GM23338 (cell line): ENCODE results near the gene CAMSAP2.

Experiments
- EZH2 ChIP-seq: fragments of 200-600 bp; sonication (generic); IDR thresholded peaks from one replicate; pipeline ENCODE4 v1.8.0; 2017; ENCODE audit warnings: antibody characterized with exemption, mild to moderate bottlenecking, low read depth; ENCODE audit not compliant: unreplicated experiment
- EZH2phosphoT487 ChIP-seq: fragments of 200-600 bp; sonication (generic); IDR thresholded peaks from one replicate; pipeline ENCODE4 v1.8.1; 2018; ENCODE audit warnings: antibody characterized with exemption; ENCODE audit not compliant: unreplicated experiment
- JUNB ChIP-seq: IDR thresholded peaks from one replicate; pipeline ENCODE4 v1.6.1; 2016; ENCODE audit warnings: antibody characterized with exemption; ENCODE audit not compliant: unreplicated experiment
- POLR2AphosphoS5 ChIP-seq: IDR thresholded peaks from 2 replicates; pipeline ENCODE4 v1.6.1; 2016; ENCODE audit warnings: antibody characterized with exemption, low read depth
- ZNF331 ChIP-seq: fragments of 250-450 bp; sonication (Bioruptor Pico); IDR thresholded peaks from 2 replicates; pipeline ENCODE4 v1.5.0; 2020; ENCODE audit warnings: low read depth, mild to moderate bottlenecking, moderate library complexity
- TF ChIP-seq, protein P1 (sequence below): IDR thresholded peaks from one replicate; pipeline ENCODE4 v1.6.1; 2018; ENCODE audit warnings: antibody characterized with exemption; ENCODE audit not compliant: unreplicated experiment
- TF ChIP-seq, protein P2 (sequence below), 2 experiments: fragments of 200-600 bp in 1 of 2; sonication (generic) in 1 of 2; conservative IDR thresholded peaks; 2 replicates each; pipeline versions ENCODE4 v1.5.1 to v1.6.1; 2016 to 2017; ENCODE audit warnings: antibody characterized with exemption in 2 of 2, low read depth in 2 of 2, mild to moderate bottlenecking in 2 of 2, moderate library complexity in 1 of 2

- TF ChIP-seq JUNB: no peak
- TF ChIP-seq EZH2: no peak
- TF ChIP-seq, protein P1, sequence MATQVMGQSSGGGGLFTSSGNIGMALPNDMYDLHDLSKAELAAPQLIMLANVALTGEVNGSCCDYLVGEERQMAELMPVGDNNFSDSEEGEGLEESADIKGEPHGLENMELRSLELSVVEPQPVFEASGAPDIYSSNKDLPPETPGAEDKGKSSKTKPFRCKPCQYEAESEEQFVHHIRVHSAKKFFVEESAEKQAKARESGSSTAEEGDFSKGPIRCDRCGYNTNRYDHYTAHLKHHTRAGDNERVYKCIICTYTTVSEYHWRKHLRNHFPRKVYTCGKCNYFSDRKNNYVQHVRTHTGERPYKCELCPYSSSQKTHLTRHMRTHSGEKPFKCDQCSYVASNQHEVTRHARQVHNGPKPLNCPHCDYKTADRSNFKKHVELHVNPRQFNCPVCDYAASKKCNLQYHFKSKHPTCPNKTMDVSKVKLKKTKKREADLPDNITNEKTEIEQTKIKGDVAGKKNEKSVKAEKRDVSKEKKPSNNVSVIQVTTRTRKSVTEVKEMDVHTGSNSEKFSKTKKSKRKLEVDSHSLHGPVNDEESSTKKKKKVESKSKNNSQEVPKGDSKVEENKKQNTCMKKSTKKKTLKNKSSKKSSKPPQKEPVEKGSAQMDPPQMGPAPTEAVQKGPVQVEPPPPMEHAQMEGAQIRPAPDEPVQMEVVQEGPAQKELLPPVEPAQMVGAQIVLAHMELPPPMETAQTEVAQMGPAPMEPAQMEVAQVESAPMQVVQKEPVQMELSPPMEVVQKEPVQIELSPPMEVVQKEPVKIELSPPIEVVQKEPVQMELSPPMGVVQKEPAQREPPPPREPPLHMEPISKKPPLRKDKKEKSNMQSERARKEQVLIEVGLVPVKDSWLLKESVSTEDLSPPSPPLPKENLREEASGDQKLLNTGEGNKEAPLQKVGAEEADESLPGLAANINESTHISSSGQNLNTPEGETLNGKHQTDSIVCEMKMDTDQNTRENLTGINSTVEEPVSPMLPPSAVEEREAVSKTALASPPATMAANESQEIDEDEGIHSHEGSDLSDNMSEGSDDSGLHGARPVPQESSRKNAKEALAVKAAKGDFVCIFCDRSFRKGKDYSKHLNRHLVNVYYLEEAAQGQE: no peak
- TF ChIP-seq, protein P2, sequence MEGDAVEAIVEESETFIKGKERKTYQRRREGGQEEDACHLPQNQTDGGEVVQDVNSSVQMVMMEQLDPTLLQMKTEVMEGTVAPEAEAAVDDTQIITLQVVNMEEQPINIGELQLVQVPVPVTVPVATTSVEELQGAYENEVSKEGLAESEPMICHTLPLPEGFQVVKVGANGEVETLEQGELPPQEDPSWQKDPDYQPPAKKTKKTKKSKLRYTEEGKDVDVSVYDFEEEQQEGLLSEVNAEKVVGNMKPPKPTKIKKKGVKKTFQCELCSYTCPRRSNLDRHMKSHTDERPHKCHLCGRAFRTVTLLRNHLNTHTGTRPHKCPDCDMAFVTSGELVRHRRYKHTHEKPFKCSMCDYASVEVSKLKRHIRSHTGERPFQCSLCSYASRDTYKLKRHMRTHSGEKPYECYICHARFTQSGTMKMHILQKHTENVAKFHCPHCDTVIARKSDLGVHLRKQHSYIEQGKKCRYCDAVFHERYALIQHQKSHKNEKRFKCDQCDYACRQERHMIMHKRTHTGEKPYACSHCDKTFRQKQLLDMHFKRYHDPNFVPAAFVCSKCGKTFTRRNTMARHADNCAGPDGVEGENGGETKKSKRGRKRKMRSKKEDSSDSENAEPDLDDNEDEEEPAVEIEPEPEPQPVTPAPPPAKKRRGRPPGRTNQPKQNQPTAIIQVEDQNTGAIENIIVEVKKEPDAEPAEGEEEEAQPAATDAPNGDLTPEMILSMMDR (conservative IDR thresholded peaks at IDR 0.05; ENCODE audit: low read depth in 2 of 2): no peak
- no peak for TF ChIP-seq EZH2phosphoT487
- TF ChIP-seq POLR2AphosphoS5: no peak
- TF ChIP-seq ZNF331 (CRISPR knock-in tag): no peak
Measured at GRCh38 chr1:200862713-200863415, 124.2 kb downstream of the CAMSAP2 start.
